Fibroblast of peridontal ligament (primary cell): Measurements from ENCODE around the gene DVL1.

Experiments
- DNase-seq: peaks from one replicate; pipeline ENCODE4 v3.0.0-alpha.2; 2010; ENCODE audit errors: extremely low read depth

DVL1 gene

DNA sequence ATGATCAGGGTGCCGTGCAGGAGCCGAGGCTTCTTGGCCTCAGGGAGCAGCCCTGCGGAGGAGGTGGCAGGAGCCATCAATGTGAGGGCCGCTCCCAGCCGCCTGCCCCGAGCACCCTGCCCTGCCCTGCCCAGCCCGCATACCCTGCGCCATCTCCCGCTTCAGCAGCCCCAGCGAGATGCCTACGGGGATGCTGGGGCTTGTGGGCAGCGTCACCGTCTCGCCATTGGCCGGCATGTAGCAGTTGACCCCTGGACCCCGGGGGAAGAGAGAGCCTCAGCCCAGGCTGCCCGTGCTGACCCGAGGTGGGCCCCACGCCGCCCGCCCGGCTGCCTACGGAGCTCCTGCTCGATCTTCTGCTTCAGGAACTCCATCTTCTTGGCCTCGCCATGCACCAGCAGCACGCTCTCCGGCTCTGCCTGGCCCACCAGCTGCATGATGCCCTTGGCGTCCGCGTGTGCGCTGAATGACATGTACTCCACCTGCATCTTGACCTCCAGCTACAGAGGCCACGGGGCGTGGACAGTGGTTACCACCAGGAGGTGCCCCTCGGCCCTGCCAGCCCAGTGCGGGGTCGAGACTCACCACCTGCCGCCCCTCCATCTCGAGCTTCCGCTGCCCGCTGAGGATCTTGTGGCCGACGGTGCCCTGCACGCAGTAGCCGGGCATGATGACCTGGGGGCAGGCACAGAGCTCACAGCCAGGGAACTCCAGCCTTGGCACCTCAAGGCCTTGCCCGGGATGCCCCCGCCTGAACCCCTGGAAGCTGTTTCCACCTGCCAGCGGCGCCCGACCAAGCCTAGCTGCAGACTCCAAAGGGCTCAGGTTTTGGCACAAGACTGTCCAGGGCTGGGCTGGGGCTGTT lies 36.5 kb downstream of the DVL1 start:
- DNase-seq = no peak

DNA sequence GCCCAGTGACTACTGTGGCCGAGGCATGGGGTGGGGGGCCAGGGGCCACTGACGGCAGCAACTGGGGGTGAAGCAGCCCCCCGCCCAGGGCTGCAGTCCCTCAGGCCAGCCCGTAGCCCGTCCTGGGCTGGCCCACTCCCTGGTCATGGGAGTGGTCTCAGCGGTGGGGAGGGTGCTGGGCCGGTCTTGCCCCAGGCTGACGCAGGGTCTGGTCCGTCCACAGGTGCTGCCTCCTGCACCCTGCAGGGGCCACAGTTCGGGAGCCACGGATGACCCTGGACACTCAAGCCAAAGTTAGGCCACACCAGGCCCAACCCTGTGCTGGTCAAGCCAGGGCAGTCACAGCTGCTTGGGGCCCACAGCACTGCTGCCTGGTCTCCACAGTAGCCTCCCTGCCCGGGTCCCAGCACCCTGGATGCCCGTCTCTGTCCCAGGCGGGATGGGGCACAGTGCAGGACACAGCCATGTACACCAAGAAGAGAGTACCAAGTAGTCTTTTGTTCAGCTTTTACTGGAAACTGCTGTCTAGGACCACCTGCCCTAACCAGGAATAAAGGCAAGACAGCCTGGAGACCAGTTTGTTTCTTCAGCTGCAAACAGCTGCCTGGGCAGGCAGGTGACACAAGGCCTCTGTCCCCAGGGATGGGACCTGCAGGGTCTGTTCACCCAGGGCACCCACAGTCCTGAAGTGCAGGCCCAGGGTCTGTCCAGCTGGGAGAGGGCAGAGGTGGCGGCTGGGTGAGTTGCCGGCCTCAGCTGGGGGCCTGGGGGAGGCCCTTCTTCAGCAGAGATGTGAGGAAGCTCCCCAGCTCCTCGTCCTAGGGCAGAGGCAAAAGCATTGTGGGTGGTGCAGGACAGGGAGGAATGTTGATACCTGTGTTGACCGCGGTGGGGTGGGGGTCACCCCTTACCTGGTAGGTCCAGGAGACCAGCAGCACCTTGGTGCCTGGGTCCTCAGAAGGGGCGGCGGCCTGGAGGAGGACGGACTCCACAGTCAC lies 37.8 kb downstream of the DVL1 start:
- DNase-seq = no peak

- DNase-seq = no peak
Measured at GRCh38 chr1:1310476-1311053, 38.7 kb downstream of the DVL1 start.

- DNase-seq = no peak
Measured at GRCh38 chr1:1310109-1310385, 39.2 kb downstream of the DVL1 start.

DNA sequence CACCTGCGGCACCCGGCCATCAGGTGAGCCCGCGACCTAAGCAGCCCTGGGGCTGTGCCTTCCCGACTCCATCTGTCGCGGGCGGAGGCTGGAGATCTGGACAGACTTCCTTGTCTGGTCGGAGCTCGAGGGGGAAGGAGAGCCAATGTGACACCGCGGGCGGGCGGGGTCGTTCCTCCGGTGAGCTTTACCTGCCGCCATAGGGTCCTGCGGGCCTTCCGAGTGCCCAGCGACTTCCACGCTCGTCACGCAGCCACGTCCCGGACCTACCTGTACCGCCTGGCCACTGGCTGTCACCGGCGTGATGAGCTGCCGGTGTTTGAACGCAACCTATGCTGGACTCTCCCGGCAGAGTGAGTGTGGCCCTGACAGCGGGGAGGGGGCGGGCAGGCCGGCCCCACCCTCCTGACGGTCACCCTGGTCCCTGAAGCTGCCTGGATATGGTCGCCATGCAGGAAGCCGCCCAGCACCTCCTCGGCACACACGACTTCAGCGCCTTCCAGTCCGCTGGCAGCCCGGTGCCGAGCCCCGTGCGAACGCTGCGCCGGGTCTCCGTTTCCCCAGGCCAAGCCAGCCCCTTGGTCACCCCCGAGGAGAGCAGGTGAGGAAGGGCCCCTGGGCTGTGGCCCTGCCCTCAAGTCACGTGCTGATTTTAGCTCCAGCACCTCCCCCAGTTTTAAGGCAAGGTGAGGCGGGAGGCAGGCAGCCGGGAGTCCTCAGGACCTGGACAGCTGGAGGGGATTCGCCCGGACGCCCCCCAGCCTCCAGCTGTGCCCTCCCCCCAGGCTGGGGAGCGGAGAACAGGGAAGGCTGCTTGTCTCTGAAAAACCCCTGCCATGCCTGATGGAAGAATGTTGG lies 39.7 kb downstream of the DVL1 start:
- DNase-seq = no peak

DNA sequence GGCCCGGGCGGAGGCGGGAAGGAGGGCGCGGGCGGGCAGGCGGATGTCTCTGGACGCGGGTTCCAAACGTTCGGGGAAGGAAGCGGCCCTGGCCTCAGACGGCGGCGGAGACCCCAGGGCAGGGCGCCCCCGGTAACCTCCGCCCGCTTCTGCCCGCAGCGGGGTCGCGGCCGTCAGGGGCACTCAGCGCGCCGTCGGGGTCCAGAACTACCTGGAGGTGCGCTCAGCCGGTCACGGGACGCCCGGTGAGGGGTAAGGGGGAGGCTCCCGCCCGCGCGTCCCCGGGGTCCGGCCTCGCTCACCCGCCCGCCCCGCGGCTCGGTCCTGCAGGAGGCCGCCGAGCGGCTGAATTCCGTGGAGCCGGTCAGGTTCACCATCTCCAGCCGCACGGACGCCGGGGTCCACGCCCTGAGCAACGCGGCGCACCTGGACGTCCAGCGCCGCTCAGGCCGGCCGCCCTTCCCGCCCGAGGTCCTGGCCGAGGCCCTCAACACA lies 40.4 kb downstream of the DVL1 start:
- no peak for DNase-seq

DNA sequence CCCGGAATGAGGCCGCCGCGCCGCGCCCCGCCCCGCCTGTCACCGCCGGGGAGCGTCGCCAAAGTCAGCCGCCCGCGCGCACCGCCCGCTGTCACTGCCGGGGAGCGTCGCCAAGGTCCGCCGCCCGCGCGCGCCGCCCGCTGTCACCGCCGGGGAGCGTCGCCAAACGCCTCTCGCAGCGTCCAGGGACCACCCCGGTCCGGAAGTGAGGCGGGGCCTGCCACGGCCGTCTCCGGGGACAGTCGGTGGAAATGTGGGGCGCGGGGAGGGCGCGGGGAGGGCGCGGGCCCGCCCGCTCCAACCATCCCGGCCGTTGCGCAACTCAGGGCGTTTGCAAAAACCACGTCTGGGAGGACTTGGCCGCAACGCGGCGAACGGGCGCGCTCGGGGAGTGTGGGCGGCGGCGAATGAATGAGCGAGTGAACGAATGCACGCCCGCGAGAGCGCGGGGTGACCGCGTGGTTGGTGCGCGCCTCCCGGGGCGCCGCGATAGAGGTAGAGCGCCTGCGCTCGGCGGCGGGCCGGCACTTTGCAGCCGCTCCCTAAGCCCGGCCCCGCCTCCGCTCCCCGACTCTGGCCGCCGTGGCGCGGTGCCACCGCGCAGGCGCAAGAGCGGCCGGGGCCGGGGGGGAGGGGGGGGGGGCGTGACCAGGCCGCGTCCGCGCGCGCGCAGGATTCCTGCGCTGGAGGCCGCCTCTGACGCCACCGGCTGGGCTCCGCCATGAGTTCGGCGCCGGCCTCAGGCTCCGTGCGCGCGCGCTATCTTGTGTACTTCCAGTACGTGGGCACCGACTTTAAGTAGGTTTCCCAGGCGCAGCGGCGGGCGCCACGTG lies 41.1 kb downstream of the DVL1 start, which contains the start of the genes ACAP3 and PUSL1:
TSS of gene ACAP3 (minus strand) at position 8 of the 833 bp plus-strand sequence. CDS start 115 bp downstream, outside the sequence.
TSS of gene PUSL1 (plus strand) at position 675 of the 833 bp plus-strand sequence. CDS start at position 722, 47 bp downstream.
- DNase-seq = peak; percentile 92

DNA sequence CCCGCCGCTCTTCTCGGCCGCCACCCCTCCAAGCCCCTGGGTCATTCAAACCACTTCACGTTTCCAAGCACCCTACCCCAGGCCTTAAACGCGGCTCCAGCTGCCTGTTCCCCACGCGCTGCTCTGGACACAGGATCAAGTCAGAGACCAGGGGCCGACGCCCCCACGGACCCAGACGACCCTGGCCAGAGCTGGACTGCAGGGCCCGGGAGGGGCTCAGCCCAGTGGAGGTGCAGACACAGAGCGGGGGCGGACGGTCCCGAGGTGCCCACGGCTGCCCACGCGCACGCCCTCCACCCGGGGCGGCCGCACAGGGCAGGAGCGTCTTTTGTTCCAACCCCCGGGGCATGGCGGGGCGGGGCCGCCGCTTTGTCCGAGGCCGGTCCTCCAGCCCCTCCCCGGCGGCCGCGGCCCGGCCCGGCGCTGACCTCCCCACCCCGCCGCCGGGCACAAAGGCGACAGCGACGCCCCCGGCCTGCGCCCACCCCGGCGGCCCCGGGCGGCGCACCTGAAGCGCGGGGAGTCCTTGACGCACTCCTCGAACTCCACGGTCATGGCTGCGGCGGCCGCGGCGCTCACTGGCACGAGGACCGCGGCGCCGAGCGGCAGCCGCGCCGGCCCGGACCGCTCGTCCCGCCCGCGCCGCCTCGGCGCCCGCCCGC lies 41.8 kb downstream of the DVL1 start:
- DNase-seq = no peak

- DNase-seq = no peak
Measured at GRCh38 chr1:1306661-1307260, 42.5 kb downstream of the DVL1 start.

DNA sequence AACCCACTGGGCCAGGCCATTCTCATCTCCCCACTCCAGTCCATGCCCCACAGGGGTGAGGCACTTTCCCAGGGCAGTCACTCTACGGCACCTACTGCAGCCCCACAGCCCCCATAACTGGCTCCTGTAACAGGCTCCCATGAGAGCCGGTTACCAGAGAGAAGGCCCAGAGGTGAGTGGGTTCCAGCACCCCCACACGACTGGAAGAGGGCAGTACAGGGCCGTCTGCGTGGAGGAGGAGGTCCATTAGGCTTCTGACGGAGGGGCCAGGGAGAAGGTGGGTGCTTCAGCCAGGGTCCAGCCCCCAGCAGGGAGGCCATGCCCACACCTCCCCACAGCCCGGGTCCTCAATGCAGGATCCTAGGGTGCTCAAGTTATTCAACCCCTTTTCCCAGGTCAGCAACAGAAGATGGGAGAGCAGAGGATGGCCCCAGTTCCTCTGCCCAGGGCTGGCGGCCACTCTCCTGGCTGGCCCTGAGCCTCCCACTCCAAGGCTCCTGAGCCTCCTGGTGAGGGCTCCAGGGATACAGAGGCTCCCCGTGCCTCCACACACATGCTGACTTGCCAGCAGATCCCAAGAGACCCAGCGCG lies 43.1 kb downstream of the DVL1 start:
- no peak for DNase-seq

GRCh38 chr1:1305300-1306069 lies 43.7 kb downstream of the DVL1 start:
- DNase-seq = peak; percentile 68

GRCh38 chr1:1304331-1305299 lies 44.6 kb downstream of the DVL1 start:
- DNase-seq = peak; percentile 67

DNA sequence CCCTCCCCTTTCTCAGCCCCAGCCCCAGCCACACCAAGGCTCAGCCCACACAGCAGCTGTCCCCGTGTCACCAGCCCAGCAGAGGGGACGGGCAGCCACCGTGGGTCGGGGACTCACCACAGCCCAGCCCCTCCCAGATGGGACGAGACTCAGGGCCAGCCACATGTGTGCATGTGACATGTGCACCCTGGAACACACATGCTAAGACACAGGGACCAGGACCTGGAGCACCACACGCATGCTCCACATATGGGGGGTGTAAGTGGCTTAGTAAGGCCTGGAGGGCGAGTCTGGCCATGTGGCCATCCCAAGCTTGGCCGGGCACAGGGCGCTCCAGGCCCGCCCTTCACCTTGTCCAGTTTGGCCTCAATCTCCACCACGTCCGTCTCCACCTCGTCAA lies 45.5 kb downstream of the DVL1 start:
- no peak for DNase-seq

GRCh38 chr1:1302951-1303509 lies 46.2 kb downstream of the DVL1 start:
- DNase-seq = no peak

DNA sequence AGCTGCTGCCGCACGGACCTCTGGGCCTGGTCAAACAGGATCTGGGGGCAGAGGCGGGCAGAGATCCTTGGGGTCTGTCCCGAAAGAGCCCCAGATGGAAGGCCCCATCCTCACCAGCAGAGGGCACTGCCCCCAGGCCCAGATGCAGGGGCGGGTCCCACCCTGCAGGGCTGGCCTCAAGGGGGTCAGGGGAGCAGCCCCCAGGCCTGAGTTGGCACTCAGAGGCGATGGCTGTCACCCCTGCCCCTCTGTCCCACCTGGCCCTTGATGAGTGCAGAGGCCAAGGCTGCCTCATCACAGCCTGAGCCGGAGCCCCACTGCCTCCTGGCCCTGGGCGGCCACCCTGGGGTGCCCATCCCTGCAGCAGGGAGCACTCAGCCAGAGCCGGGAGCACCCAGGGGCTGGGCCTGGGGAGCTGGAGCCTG lies 47.2 kb downstream of the DVL1 start:
- DNase-seq = no peak

GRCh38 chr1:1300352-1300739 lies 48.9 kb downstream of the DVL1 start:
- no peak for DNase-seq
